CMK (cell line): Measurements from ENCODE around the gene SREBF1.

Source experiments
- DNase-seq: peaks from one replicate; pipeline ENCODE4 v3.0.0-alpha.2; 2010; ENCODE audit warnings: low read depth

The SREBF1 gene

DNA sequence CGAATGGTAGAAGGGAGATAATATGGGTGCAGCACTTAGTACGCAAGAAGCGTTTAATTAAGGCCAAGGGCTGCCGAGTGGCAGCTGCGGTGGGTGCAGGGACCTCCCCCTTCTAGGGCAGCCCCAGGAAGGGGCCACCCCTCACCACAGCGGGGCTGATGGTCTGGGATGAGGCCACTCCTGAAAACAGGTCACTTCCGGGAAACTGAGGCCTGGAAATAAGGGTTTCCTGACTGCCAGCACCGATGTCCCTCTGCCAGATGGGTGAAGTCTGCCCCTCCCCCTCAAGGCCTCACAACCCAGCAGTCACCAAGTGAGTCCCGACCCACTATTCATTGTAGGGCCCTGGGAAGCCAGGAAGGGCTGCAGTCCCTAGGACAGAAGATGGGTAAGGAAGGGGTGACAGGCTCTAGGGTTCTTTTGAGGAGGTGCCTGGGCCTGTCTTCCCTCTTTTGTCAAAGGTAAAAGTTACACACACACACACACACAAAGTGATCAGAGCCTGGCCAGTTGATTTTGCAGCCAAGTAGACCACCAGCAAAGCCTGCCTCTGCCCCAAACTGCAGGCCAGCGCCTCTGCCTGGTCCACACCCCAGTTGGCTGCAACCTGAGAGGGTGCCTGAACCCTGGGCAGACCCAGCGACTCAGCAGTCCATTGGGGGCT is 12.5 kb downstream of the SREBF1 start:
- no peak for DNase-seq

DNA sequence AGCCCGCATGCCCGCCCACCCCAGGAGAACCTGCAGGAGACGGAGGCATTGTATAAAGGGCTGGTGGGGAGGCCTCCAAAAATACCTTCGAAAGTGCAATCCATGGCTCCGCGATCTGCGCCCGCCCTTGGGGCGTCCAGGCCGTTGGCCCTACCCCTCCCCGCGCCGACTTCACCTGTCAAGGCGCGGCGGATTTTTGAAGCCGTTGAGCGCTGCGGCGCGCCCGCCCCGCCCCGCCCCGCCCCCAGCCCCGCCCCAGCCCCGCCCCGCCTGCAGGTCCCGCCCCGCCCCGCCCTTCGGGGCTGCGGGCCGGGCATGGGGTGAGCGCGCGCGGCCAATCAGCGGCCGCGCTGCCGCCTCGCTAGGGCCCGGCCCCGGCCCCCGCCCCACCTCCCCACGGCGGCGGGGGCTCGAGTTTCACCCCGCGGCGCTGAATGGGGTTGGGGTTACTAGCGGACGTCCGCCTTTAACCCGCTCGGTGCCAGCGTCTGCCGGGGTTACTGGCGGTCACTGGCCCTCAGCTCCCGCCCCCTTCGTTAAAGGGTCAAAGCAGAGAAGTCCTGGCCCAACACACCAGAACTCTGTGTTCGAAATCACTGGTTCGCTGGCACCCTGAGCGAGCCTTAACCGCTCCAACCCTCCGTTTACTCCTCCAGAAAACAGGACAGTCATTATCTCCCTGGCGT is 13.2 kb downstream of the SREBF1 start:
- DNase-seq = no peak

DNA sequence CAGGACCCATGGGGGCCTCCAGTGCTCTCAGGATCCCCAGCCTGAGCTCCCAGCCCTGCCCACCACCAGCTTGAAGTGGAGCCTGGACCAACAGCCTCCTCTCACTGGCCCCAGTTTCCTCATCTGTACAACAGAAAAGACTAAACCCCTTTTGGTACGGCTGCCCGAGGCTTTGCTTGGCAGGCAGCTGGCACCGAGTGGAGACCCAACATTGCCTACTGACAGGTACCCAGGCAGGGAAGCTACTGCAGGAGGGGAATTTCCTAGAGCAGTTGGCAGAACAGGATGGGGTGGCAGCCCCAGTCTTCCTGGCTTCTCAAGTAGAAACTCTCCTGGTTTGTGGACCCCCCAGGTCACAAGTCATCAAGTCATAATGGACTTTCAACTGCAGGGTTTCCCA is 14.2 kb downstream of the SREBF1 start:
- DNase-seq = no peak

DNA sequence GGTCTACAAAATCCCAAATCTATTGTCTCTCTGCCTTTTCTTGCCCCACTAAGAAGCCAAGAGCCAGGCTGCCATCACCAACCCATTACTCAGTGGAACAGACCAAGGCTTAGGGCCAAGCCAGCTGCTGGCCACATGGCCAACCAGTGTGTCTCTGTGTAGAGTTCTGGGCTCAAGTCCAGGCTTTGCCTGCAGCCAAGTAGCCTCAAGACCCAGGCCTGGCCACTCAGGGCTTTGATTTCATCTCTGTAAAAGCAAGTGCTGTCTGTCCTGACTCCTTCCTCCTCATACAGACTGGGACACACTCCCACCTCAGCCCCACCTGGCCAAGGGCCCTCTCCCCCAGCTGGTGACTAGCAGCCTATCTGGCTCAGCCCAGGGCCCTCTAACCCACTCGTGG is 14.6 kb downstream of the SREBF1 start:
- DNase-seq = no peak

DNA sequence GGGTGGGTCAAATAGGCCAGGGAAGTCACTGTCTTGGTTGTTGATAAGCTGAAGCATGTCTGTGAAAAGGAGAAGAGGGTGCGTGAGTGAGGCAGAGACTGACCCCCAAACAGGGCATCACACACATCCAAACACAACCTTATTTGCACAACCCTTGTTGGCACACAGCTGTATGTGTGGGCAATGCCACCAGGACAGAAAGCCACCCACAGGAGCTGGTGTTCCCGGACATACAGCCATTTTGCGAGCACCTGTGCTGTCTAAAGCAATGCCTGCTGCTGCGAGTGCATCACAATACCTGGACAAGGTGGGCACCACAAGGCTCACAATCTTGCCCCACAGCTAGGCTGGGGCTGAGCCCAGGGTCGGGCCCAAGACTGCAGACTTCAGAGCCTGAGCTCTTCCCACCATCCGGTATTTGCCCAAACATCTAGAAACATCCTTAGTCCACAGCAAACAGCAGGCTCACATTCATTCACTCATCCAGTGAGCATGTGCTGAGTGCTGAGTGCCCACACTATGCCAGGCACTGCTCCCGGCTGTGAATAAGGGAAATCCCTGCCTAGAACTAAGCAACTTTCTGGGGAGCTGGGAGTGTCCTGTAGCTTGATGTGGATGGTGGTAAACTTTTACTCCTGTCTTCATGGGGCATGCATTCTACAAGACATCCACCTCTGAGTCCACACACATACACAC is 16.2 kb downstream of the SREBF1 start:
- DNase-seq = no peak

DNA sequence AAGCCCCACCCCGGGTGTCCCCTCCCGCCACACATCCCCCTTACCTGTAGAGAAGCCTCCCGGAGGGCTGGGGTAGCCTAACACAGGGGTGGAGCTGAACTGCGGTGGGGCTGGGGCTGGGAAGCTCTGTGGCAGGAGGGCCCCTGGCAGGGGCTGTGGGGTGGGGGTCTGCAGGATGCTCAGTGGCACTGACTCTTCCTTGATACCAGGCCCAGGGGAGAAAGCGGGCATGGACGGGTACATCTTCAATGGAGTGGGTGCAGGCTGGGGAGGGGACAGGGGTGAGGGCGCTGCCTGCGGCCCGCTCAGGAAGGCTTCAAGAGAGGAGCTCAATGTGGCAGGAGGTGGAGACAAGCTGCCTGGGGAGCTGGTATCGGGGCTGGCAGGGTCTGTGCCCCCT is 16.7 kb downstream of the SREBF1 start:
- no peak for DNase-seq

DNA sequence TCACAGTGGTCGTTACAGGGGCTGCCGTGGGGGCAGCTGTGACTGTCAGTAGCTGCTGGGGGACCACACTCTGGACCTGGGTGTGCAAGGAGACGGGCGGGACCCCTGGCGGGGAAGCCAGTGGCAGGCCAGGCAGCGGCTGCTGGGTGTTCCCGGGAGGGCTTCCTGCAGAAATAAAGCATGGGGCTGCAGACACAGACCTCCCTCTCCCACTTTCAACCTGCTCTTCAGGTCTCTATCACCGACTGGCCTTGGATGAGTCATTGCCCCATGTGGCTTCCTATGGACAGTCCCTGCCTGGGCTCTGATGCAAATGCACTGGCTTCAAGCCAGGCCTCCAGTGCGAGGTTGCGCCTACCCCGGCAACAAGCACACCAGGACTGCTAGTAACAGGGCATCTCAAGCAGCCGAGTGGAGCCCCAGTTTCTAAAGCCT is 17.2 kb downstream of the SREBF1 start:
- no peak for DNase-seq

DNA sequence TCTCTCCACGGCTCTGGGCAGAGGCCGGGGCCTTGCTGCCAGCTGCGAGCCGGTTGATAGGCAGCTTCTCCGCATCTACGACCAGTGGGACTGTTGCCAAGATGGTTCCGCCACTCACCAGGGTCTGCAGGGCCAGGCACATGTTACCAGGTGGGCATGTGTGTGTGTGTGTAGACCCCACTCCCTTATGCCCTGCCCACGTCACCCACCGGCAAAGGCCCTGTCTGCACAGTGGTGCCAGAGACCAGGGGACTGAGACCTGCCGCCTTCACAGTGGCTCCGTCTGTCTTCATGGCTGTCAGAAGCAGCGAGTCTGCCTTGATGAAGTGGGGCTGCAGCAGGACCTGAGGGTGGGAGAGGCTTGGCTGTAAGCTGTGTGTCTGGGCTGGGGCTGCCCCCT is 17.7 kb downstream of the SREBF1 start:
- DNase-seq = no peak

DNA sequence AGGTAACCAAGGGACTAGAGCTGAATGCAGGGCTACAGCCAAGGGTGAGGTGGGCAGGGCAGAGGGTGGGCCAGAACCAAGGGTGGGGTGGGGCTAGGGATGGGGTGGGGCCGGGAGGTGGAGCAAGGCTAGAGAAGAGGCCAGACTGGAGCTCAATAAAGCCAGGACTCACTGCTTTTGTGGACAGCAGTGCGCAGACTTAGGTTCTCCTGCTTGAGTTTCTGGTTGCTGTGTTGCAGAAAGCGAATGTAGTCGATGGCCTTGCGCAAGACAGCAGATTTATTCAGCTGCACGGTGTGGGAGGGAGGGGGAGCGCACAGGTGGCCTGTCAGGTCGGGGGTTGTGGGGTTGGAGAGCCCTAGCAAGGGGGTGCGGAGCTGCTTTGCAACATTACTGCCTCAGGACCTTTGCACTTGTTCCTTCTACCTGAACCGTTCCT is 18.7 kb downstream of the SREBF1 start:
- no peak for DNase-seq

DNA sequence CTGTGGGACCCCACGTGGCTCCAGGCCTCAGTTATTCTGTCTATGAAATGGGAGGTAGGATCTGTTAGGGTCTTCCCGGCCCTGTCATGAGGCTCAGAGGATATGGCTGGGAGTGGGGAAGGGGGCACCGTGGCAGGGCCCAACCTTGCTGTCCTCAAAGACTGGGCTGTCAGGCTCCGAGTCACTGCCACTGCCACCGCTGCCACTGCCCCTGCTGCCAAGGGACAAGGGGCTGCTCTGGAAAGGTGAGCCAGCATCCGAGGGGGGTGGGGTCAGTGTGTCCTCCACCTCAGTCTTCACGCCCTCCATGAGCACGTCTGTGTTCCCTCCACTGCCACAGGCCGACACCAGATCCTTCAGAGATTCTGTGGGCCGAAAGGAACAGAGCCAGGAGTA is 19.2 kb downstream of the SREBF1 start:
- no peak for DNase-seq

DNA sequence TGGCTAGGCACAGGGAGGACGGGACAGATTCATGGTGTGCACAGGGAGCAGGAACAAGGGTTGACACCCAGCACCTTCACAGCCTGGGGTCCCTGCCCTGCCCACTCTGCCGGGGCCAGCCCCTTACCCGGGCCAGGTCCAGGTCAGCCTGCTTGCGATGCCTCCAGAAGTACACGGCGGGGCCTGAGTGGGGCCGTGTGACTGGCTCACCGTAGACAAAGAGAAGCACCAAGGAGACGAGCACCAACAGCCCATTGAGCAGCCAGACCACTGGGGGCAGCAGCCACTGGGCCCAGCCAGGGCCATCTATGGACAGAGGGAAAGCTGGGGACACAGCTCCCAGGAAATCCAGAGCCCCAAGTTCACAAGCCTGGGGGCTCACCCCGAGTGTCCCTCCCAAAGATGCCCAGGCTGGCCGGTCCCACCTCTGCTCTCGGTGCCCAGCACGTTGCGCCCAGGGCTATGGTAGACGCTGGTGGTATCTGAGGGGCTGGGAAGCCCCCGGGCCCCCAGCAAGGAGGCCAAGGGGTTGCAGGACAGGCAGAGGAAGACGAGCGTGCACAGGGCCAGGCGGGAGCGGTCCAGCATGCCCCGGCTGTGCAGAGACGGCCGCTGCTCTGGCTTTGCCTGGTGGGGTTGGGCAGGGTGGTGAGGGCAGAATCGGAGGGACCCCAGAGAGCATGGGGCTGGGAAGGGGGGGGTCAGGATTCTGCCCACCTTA is 19.8 kb downstream of the SREBF1 start:
- no peak for DNase-seq

DNA sequence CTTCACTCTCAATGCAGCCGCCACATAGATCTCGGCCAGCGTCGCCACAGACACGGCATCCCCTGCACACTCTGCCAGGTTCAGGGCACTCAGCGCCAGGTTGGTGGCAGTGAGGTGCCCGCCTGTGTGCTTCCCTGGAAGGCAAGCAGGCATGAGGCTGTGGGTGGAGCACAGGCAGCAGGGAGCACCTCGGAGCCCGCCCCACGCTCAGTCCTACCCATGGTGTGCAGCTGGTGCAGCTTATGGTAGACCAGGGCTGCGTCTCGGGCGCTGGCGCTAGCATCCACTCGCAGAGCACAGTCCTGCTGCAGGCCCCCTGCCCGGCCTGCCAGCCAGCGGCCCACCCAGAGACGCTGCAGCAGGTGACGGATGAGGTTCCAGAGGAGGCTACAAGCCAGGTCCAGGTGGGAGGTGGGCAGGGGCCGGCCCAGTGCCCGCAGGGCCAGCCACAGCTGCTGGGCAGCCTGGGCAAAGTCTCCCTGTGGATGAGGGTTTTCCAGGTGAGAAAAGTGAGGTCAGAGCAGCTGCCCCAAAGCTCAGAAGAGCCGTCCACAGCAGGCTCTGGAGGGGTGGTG is 20.5 kb downstream of the SREBF1 start:
- DNase-seq = no peak

DNA sequence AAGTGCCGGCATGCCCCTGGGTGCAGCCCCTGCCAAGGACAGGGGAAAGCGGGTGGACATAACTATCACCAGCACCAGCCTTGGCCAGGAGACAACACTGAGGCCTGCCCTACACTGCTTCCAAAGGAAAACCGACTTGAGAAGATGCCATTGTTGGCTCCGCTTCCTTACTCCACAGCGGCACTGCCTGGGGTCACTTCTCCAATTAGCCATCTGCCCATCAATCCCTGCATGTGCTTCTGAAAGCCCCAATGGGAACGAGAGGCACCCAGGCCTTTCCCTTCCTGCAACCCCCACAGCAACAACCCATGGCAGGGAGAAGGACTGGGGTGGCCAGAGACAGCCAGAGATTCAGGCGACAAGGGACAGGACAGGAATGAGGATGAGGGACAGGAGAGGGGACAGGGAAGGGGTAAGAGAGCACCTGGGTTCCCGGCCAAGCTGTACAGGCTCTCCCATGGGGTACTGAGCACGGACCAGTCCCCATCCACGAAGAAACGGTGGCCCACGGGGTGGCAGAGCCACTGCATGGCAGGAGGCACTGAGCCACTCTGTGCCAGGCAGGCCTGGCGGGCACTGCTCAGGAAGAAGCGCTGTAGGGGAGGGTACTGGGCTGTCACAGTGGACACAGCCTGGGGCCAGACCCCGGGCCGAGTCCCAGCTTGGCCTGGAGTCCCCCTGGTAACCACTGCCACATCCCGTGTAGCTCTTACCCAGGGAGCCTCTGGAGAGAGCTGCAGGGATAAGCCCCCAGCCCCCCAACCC is 21.2 kb downstream of the SREBF1 start:
- DNase-seq = no peak

DNA sequence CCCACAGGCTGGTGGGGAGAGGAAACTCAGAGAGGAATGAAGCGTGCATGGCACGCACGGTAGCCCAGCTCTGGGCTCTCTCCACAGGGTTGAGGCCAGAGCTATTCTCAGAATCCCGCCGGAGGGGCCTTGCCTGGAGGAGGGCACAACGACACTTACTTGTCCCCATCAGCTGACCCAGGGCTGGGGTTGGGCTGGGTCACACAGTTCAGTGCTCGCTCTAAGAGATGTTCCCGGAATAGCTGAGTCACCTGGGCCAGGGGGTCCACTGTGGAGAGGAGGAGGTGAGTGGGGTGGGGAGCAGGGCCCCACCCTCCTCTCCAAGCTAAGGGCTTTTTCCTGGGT is 21.8 kb downstream of the SREBF1 start:
- no peak for DNase-seq

DNA sequence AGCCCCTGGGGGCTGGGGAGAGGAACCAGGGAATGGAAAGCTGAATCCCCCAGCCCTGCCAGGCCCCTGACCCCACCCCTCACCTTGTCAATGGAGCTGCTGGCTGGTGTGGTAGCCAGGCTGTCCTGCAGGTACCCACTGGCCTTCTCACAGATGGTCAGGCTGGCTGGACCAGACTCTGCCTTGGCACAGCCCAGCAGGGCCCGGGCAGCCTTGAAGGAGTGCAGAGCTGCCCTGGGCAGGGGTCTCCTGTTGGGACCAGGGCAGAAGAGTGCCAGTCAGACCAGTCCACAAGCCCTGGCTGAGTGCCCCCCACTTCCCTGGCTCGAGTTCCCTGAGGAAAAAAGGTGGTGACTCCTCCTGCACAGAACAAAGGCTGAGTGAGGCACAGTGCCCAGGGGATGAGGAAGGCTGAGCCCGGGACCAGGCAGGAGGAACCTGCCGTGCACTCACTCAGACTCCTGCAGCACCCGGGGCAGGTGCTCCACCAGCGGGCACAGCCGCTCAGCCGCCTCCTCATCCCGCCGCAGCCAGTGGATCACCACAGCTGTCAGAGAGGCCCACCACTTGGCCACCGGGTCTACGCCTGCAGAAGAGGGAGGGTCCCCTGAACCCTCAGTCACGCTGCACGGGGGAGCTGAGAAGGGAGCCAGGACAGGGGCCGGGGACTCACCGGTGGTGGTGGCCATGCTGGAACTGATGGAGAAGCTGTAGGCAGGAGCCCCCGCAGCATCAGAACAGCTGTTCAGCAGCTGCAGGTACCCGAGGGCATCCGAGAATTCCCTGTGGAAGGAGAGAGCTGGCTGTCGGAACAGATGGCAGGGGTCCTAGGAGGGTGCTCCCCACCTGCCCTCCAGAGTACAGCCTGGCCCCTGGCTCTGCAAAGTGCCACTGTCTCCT is 22.4 kb downstream of the SREBF1 start:
- DNase-seq = no peak

DNA sequence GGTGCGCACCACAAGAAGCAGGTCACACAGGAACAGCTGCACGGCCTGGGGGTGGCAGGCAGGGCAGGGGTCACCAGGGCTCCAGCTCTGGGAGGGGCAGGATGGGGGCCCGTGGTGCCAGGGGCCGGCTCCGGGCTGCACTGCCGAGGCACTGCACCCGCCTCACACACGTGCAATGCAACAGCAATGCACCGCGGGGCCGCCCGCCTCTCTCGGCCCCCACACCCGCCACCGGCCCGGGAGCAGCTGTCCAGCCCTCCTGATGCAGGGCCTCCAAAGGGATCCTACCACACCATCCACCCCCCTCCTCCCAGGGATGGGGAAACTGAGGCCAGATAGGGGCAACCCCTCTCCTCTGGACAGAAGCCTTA is 23.1 kb downstream of the SREBF1 start:
- no peak for DNase-seq

DNA sequence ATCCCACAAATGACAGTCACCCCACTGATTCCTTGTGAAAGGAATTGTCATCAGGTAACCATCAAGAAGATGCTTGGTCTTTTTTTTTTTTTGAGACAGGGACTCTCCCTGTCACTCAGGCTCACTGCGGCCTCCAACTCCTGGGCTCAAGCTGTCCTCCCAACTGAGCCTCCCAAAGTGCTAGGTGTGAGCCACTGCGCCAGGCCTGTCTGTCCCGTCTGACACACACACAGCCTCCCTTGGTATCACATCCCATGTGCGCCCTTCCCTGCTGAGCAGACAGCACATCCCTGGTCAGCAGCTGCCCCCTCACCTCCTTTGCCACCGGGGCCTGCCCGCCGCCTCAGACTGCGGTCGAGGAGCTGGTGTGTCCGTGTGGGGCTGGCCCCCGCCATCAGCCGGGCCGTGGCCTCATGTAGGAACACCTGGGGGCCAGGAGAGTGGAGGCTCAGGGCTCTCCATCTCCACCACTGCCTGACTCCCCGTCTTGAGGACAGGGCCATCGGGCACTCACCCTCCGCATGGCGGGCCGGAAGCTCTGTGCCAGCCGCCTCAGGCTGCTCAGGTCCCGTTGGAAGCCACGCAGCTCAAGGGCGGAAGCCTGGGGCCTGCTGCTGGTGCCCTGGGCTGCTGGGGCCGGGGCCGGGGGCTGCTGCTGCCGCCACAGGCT is 23.6 kb downstream of the SREBF1 start:
- DNase-seq = no peak

DNA sequence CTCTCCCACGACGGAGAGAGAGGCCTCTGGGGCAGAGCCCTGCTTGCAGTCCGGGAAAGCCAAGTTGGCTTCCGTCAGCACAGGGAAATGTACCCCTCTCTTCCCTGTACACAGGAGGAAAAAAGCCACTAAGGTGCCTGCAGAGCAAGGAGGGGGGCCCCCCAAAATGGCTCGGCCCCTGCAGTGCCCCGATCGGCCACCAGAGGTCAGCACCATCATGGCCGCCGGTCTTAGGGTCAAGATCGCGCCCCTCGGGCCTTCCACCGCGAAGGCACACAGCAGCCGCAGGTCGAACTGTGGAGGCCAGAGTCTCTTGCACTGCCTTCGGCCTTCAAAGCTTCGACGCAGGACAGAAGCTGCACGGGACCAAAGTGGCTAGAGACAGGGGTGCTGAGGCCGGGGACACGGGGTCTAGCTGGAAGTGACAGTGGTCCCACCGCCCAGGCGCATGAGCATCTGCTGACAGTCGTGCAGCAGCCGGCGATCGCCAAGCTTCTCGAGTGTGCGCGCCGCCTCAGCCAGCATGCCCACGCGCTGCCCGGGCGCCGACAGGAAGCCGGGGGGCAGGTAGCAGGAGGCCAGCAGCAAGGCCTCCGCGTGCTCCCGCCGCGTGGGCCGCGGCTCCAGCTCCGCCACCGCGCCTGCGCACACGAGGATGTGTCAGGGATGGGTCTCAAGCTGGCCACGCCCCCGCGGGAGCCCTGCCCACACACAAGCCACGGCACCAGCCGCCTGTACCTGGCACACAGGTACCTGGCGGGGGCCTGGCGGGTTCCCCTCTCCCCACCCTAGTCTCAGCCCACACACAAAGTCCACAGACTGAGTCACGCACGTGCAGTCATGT is 24.4 kb downstream of the SREBF1 start:
- no peak for DNase-seq
